H1 (cell line): ENCODE data around the gene PCDHA1. TPM values are rescaled to one million over a fixed set of nuclear protein-coding genes. Genes with fewer than 3 reads are reported as not detected.

Source experiments
- CTCF ChIA-PET: fragments of 300-600 bp; sonication (Branson Sonifier 250); formaldehyde crosslinking; loops from one replicate; lab custom pipeline; 2021; ENCODE audit not compliant: partially characterized antibody; lab: Charles Lee
- POLR2A ChIA-PET: fragments of 300-600 bp; sonication (Branson Sonifier 250); formaldehyde crosslinking; loops from one replicate; lab custom pipeline; 2021; ENCODE audit warnings: inconsistent platforms; ENCODE audit not compliant: partially characterized antibody; lab: Charles Lee
- DNase-seq, 2 experiments: peaks; one replicate each; pipeline versions ENCODE4 v3.0.0 to v3.0.0-alpha.2; 2010 to 2022; ENCODE audit warnings: low spot score in 2 of 2, low read depth in 1 of 2, mixed read lengths in 1 of 2
- FAIRE-seq: peaks from 2 replicates; lab custom pipeline; 2011; peaks lifted over from hg19 to GRCh38; lab: Jason Lieb, UNC
- H2AFZ ChIP-seq: 2 replicates; pipeline ENCODE4 v1.8.1; 2012; ENCODE audit warnings: low read length, inconsistent platforms
- H2AK5ac ChIP-seq: 2 replicates; pipeline ENCODE4 v1.6.1; 2013; ENCODE audit warnings: low read depth, low read length
- H2BK120ac ChIP-seq: replicated peaks from 2 replicates; pipeline ENCODE3; 2013; ENCODE audit warnings: low read depth, low read length, inconsistent platforms
- H2BK12ac ChIP-seq: 2 replicates; pipeline ENCODE4 v1.6.1; 2013; ENCODE audit warnings: low read depth, low read length
- H2BK15ac ChIP-seq: 2 replicates; pipeline ENCODE4 v1.6.1; 2013; ENCODE audit warnings: low read length
- H2BK20ac ChIP-seq: 2 replicates; pipeline ENCODE4 v1.6.1; 2013; ENCODE audit warnings: low read length
- H2BK5ac ChIP-seq: 2 replicates; pipeline ENCODE4 v1.6.1; 2013; ENCODE audit warnings: low read depth, low read length
- H3K14ac ChIP-seq: 2 replicates; pipeline ENCODE4 v1.6.1; 2013; ENCODE audit warnings: inconsistent platforms; ENCODE audit not compliant: insufficient read length
- H3K18ac ChIP-seq: 2 replicates; pipeline ENCODE4 v1.6.1; 2013; ENCODE audit warnings: low read length; ENCODE audit errors: extremely low read depth
- H3K23ac ChIP-seq: 2 replicates; pipeline ENCODE4 v1.6.1; 2013; ENCODE audit warnings: inconsistent platforms; ENCODE audit not compliant: insufficient read length
- H3K23me2 ChIP-seq: 2 replicates; pipeline ENCODE4 v1.6.1; 2013; ENCODE audit warnings: low read depth, low read length
- H3K27ac ChIP-seq: 2 replicates; pipeline ENCODE4 v1.6.1; 2011; ENCODE audit warnings: low read depth, low read length, inconsistent platforms
- H3K27me3 ChIP-seq, 4 experiments: replicated peaks in 1 of 4; 1 replicate in 1 of 4; 2 replicates in 3 of 4; pipeline versions ENCODE4 v1.6.1 to v1.8.1; 2011 to 2013; ENCODE audit warnings: low read length in 3 of 4, mild to moderate bottlenecking in 3 of 4, inconsistent platforms in 2 of 4, mixed read lengths in 2 of 4, moderate library complexity in 1 of 4; ENCODE audit not compliant: control insufficient read depth in 3 of 4, insufficient read depth in 3 of 4; ENCODE audit errors: extremely low read depth in 1 of 4
- H3K36me3 ChIP-seq, 4 experiments: 2 replicates each; pipeline versions ENCODE4 v1.6.1 to v1.8.1; 2011 to 2013; ENCODE audit warnings: mild to moderate bottlenecking in 4 of 4, low read length in 3 of 4, moderate library complexity in 2 of 4, control low read depth in 1 of 4, inconsistent platforms in 1 of 4; ENCODE audit not compliant: insufficient read depth in 4 of 4, control insufficient read depth in 2 of 4
- H3K4ac ChIP-seq: replicated peaks from 2 replicates; pipeline ENCODE3; 2013; ENCODE audit warnings: low read length, low read depth, mixed read lengths, inconsistent platforms; ENCODE audit not compliant: insufficient read length
- H3K4me1 ChIP-seq, 4 experiments: replicated peaks in 1 of 4; 1 replicate in 1 of 4; 2 replicates in 3 of 4; pipeline versions ENCODE4 v1.6.1 to v1.8.1; 2011 to 2013; ENCODE audit warnings: low read length in 3 of 4, inconsistent platforms in 2 of 4, mixed read lengths in 1 of 4; ENCODE audit not compliant: insufficient read depth in 4 of 4, control insufficient read depth in 3 of 4
- H3K4me2 ChIP-seq, 2 experiments: 2 replicates each; pipeline versions ENCODE4 v1.6.1 to v1.8.1; 2011 to 2013; ENCODE audit warnings: low read depth in 2 of 2, low read length in 2 of 2, control low read depth in 1 of 2, inconsistent platforms in 1 of 2, mild to moderate bottlenecking in 1 of 2; ENCODE audit not compliant: insufficient read depth in 1 of 2
- H3K4me3 ChIP-seq, 4 experiments: fragments of 200-600, 300-600 bp in 1 of 4; sonication (generic), shearing (Covaris generic), sonication (Bioruptor Twin) in 1 of 4; 2 replicates each; pipeline versions ENCODE4 v1.5.1 to v1.8.1; 2011 to 2016; ENCODE audit warnings: low read length in 4 of 4, low read depth in 3 of 4, control low read depth in 2 of 4, inconsistent platforms in 2 of 4, mild to moderate bottlenecking in 2 of 4, mixed read lengths in 1 of 4, moderate library complexity in 1 of 4; ENCODE audit not compliant: insufficient read depth in 2 of 4; ENCODE audit errors: extremely low read depth in 1 of 4
- H3K56ac ChIP-seq: replicated peaks from 2 replicates; pipeline ENCODE3; 2013; ENCODE audit warnings: low read depth, mild to moderate bottlenecking, mixed read lengths, low read length, inconsistent platforms; ENCODE audit not compliant: insufficient read length
- H3K79me1 ChIP-seq: 2 replicates; pipeline ENCODE4 v1.6.1; 2013; ENCODE audit warnings: low read depth, low read length, control low read depth
- H3K79me2 ChIP-seq, 2 experiments: 2 replicates each; pipeline versions ENCODE4 v1.6.1 to v1.8.1; 2012 to 2013; ENCODE audit warnings: low read length in 2 of 2, mild to moderate bottlenecking in 2 of 2, inconsistent platforms in 1 of 2; ENCODE audit not compliant: insufficient read depth in 2 of 2, control insufficient read depth in 1 of 2
- H3K9ac ChIP-seq, 4 experiments: replicated peaks in 1 of 4; 1 replicate in 1 of 4; 2 replicates in 3 of 4; pipeline versions ENCODE4 v1.6.1 to v1.8.1; 2011 to 2013; ENCODE audit warnings: low read depth in 3 of 4, low read length in 3 of 4, control low read depth in 2 of 4, mild to moderate bottlenecking in 2 of 4, moderate library complexity in 2 of 4, inconsistent platforms in 1 of 4; ENCODE audit errors: extremely low read depth in 1 of 4
- H3K9me3 ChIP-seq, 2 experiments: 2 replicates each; pipeline versions ENCODE4 v1.6.1 to v1.8.1; 2012 to 2013; ENCODE audit warnings: mild to moderate bottlenecking in 2 of 2, moderate library complexity in 2 of 2, control low read depth in 1 of 2, inconsistent platforms in 1 of 2, low read depth in 1 of 2, low read length in 1 of 2, mixed read lengths in 1 of 2; ENCODE audit not compliant: insufficient read depth in 2 of 2
- H4K20me1 ChIP-seq, 2 experiments: replicated peaks in 1 of 2; 2 replicates each; pipeline versions ENCODE3 to v1.8.1; 2011 to 2013; ENCODE audit warnings: inconsistent platforms in 2 of 2, low read length in 2 of 2, mild to moderate bottlenecking in 1 of 2; ENCODE audit not compliant: insufficient read depth in 2 of 2, control insufficient read depth in 1 of 2
- H4K5ac ChIP-seq: 2 replicates; pipeline ENCODE4 v1.6.1; 2013; ENCODE audit warnings: low read length, low read depth, mixed read lengths, inconsistent platforms; ENCODE audit not compliant: insufficient read length
- H4K8ac ChIP-seq: 2 replicates; pipeline ENCODE4 v1.8.0; 2013; ENCODE audit warnings: mild to moderate bottlenecking, moderate library complexity, low read length, inconsistent platforms; ENCODE audit not compliant: insufficient read depth; ENCODE audit errors: extremely low read depth
- H4K91ac ChIP-seq: replicated peaks from 2 replicates; pipeline ENCODE3; 2013; ENCODE audit warnings: low read length, mixed read lengths, inconsistent platforms; ENCODE audit not compliant: insufficient read length
- BACH1 ChIP-seq: IDR thresholded peaks from 2 replicates; pipeline ENCODE4 v1.6.1; 2012; ENCODE audit warnings: low read length, improper control_type of control experiment
- BCL11A ChIP-seq, 2 experiments: IDR thresholded peaks; one replicate each; pipeline ENCODE4 v1.6.1; 2011; ENCODE audit warnings: low read depth in 2 of 2, low read length in 2 of 2, mild to moderate bottlenecking in 2 of 2
- CBX5 ChIP-seq: fragments of 300-800, 300-1000 bp; sonication (generic); IDR thresholded peaks from 2 replicates; pipeline ENCODE4 v1.7.1; 2016; ENCODE audit warnings: antibody characterized with exemption, low read length, low read depth
- EP300 ChIP-seq, 2 experiments: IDR thresholded peaks; 1 replicate in 1 of 2; 2 replicates in 1 of 2; pipeline ENCODE4 v1.6.1; 2011 to 2012; ENCODE audit warnings: low read depth in 2 of 2, low read length in 2 of 2, mild to moderate bottlenecking in 2 of 2, borderline replicate concordance in 1 of 2, inconsistent platforms in 1 of 2, moderate library complexity in 1 of 2
- JUND ChIP-seq: IDR thresholded peaks from 2 replicates; pipeline ENCODE4 v1.6.1; 2011; ENCODE audit warnings: mild to moderate bottlenecking, improper control_type of control experiment, low read length
- NANOG ChIP-seq: IDR thresholded peaks from 2 replicates; pipeline ENCODE4 v1.6.1; 2011; ENCODE audit warnings: low read length, low read depth, mild to moderate bottlenecking, inconsistent platforms; ENCODE audit not compliant: insufficient read depth, poor library complexity, severe bottlenecking
- NRF1 ChIP-seq: IDR thresholded peaks from 2 replicates; pipeline ENCODE4 v1.6.1; 2011; ENCODE audit warnings: mild to moderate bottlenecking, low read depth, low read length, improper control_type of control experiment
- SIRT6 ChIP-seq: IDR thresholded peaks from one replicate; pipeline ENCODE4 v1.7.1; 2012; ENCODE audit warnings: low read length, inconsistent platforms
- SP4 ChIP-seq: IDR thresholded peaks from 2 replicates; pipeline ENCODE4 v1.6.1; 2012; ENCODE audit warnings: low read length, inconsistent platforms
- SUZ12 ChIP-seq: fragments of 200-600 bp; sonication (generic); IDR thresholded peaks from 2 replicates; pipeline ENCODE4 v1.6.1; 2012; ENCODE audit warnings: mild to moderate bottlenecking, inconsistent platforms, low read length, moderate library complexity, mixed read lengths
- TAF7 ChIP-seq: optimal IDR thresholded peaks from 2 replicates; pipeline ENCODE3; 2011; ENCODE audit warnings: low read depth, mild to moderate bottlenecking, inconsistent platforms, low read length, moderate library complexity, borderline replicate concordance
- TBP ChIP-seq: IDR thresholded peaks from 2 replicates; pipeline ENCODE4 v1.6.1; 2011; ENCODE audit warnings: low read depth, low read length, improper control_type of control experiment
- ZNF274 ChIP-seq: IDR thresholded peaks from 2 replicates; pipeline ENCODE4 v1.7.0; 2012; ENCODE audit warnings: low read length, borderline replicate concordance; ENCODE audit errors: extremely low read depth
- WGBS, 2 experiments: shearing (Covaris generic) in 1 of 2; methylation state at CpG; one replicate each; pipeline versions ENCODE4 v1.1.6 to v1.1.7; 2013 to 2015; ENCODE audit warnings: low lambda C conversion rate in 2 of 2, mixed read lengths in 2 of 2, inconsistent platforms in 1 of 2, low coverage in 1 of 2, missing lambda C conversion rate in 1 of 2; ENCODE audit not compliant: insufficient replicate concordance in 2 of 2, insufficient coverage in 1 of 2, insufficient read length in 1 of 2; ENCODE audit errors: extremely low coverage in 1 of 2, missing lambda C conversion rate in 1 of 2; 5-methylcytosine and 5-hydroxymethylcytosine counted together
- polyA plus RNA-seq, 7 experiments: library from polyadenylated mRNA; depleted of rRNA in 3 of 7; stranded (reverse) in 5 of 7; unstranded in 2 of 7; fragments of >200 nt in 5 of 7; fragments of 200-250 nt in 2 of 7; gene quantifications; 1 replicate in 5 of 7; 2 replicates in 1 of 7; 4 replicates in 1 of 7; pipeline versions ENCODE4 v1.2.1 to v1.2.3, GENCODE V29; 2011 to 2013; ENCODE audit warnings: missing spikeins in 2 of 7, mixed read lengths in 2 of 7
- total RNA-seq: library from RNA; stranded (reverse); fragmentation: NEBNext Ultra II Directional; extraction: Animal tissue kit (Norgen Biotek cat#: 25700); gene quantifications from 2 replicates; pipeline ENCODE4 v1.2.1, GENCODE V29; 2021
- TF ChIP-seq, protein P1 (sequence below): IDR thresholded peaks from 2 replicates; pipeline ENCODE4 v1.6.1; 2011; ENCODE audit warnings: low read depth, mild to moderate bottlenecking, low read length; ENCODE audit not compliant: insufficient read depth

The PCDHA1 gene
- total and polyA plus RNA-seq, 2 of the 8 experiments (the other 6 are each of a cell fraction or from before 2014, with no cell fraction given) = 0.23 to 0.50 TPM

DNA sequence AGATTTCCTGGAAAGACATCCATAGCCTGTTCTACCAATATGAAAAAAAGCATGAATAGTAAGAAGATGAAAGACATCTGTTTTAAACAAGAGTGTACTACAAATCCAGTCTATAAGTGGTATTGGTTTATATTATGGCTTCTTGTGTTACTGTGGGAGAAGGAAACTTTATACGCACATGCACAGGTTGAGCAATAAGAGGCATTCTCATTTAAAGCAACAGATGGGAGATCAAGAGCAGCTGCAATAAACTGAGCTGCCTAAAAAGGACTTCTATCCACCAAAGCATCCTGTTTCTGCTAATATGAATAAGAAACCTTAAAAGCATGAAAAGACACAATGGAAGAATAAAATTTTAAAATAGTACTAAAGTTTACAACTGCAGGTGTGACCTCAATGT is 256.6 kb downstream of the PCDHA1 start:
- Histone ChIP-seq H4K20me1 (no peaks in the 10 kb centered on the region), H3K4me3 (no peak overlapping the region), H3K36me3 (no peaks in the 10 kb centered on the region), H4K5ac (no peak overlapping the region), H3K56ac (no peak overlapping the region), H2BK5ac (no peak overlapping the region), H3K18ac (no peak overlapping the region), H3K9me3 (no peaks in the 10 kb centered on the region), H2AFZ (no peak overlapping the region), H3K27me3 (0 out of 7 replicates have a peak, but pooled peaks cover 0 to 1% (median 0%) of the 10 kb centered on the region in 4 experiments), H2BK120ac (no peak overlapping the region), H2BK12ac (no peak overlapping the region), H2AK5ac (no peak overlapping the region), H3K27ac (no peak overlapping the region), H3K9ac (no peak overlapping the region), H4K8ac (no peak overlapping the region), H3K23me2 (peaks cover 8% of the 10 kb centered on the region), H3K79me2 (no peaks in the 10 kb centered on the region), H4K91ac (no peak overlapping the region), H3K4me2 (no peak overlapping the region), H3K4ac (no peak overlapping the region), H3K79me1 (no peaks in the 10 kb centered on the region), H2BK20ac (no peak overlapping the region), H3K4me1 (peaks cover 0 to 8% (median 6%) of the 10 kb centered on the region in 4 experiments; a peak in 3 of 7 replicates), H3K14ac (no peak overlapping the region), H2BK15ac (no peak overlapping the region), H3K23ac (no peak overlapping the region)
- POLR2A ChIA-PET = no interaction called here
- TF ChIP-seq JUND (no peak), CBX5 (no peak), SIRT6 (no peak), EP300 (IDR thresholded peaks at IDR 0.05; ENCODE audit: borderline replicate concordance in 1 of 2, low read depth in 2 of 2, low read length in 2 of 2) (no peak), BACH1 (no peak), SUZ12 (no peak), BCL11A (IDR thresholded peaks at IDR 0.05; ENCODE audit: low read depth in 2 of 2, low read length in 2 of 2) (no peak), TBP (no peak), NRF1 (no peak), SP4 (no peak), NANOG (no peak), TAF7 (no peak), ZNF274 (no peak)
- TF ChIP-seq, protein P1, sequence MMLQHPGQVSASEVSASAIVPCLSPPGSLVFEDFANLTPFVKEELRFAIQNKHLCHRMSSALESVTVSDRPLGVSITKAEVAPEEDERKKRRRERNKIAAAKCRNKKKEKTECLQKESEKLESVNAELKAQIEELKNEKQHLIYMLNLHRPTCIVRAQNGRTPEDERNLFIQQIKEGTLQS = no peak
- FAIRE-seq = no peak
- CTCF ChIA-PET = interaction anchor here (0.8 to 3.9 kb wide), 12 partner anchors 9 to 236 kb away, joined by 3 to 141 read pairs (median 6); partner anchors contain the start of genes PCDHA10, PCDHA11, PCDHA12 and PCDHA13
- 78% methylated on average over 1 of the region's 1 CpG; no CpG with 5 or more reads in 1 of the 2 experiments for WGBS, 2 experiments
- no peak for DNase-seq
